Adipocyte (in vitro differentiated cells): Measurements from ENCODE around the gene UQCRQ.

Experiments used
- DNase-seq: peaks from one replicate; pipeline ENCODE4 v3.0.0-alpha.2; 2015; ENCODE audit warnings: low read depth
- H3K27me3 ChIP-seq: replicated peaks from 2 replicates; pipeline ENCODE4 v1.7.0; 2013; ENCODE audit warnings: mild to moderate bottlenecking, low read length, moderate library complexity; ENCODE audit not compliant: control insufficient read depth, insufficient read depth
- H3K36me3 ChIP-seq: 2 replicates; pipeline ENCODE4 v1.7.0; 2013; ENCODE audit warnings: low read length, mild to moderate bottlenecking, moderate library complexity; ENCODE audit not compliant: control insufficient read depth, insufficient read depth, severe bottlenecking
- H3K4me1 ChIP-seq: 2 replicates; pipeline ENCODE4 v1.7.0; 2013; ENCODE audit warnings: mild to moderate bottlenecking, low read length, moderate library complexity; ENCODE audit not compliant: control insufficient read depth, insufficient read depth
- H3K4me3 ChIP-seq: 2 replicates; pipeline ENCODE4 v1.7.0; 2013; ENCODE audit warnings: mild to moderate bottlenecking, low read length, moderate library complexity
- H3K9ac ChIP-seq: 2 replicates; pipeline ENCODE4 v1.7.0; 2013; ENCODE audit warnings: mild to moderate bottlenecking, low read length, moderate library complexity
- H3K9me3 ChIP-seq: 2 replicates; pipeline ENCODE4 v1.7.0; 2013; ENCODE audit warnings: mild to moderate bottlenecking, low read length, moderate library complexity; ENCODE audit not compliant: control insufficient read depth

The UQCRQ gene

DNA sequence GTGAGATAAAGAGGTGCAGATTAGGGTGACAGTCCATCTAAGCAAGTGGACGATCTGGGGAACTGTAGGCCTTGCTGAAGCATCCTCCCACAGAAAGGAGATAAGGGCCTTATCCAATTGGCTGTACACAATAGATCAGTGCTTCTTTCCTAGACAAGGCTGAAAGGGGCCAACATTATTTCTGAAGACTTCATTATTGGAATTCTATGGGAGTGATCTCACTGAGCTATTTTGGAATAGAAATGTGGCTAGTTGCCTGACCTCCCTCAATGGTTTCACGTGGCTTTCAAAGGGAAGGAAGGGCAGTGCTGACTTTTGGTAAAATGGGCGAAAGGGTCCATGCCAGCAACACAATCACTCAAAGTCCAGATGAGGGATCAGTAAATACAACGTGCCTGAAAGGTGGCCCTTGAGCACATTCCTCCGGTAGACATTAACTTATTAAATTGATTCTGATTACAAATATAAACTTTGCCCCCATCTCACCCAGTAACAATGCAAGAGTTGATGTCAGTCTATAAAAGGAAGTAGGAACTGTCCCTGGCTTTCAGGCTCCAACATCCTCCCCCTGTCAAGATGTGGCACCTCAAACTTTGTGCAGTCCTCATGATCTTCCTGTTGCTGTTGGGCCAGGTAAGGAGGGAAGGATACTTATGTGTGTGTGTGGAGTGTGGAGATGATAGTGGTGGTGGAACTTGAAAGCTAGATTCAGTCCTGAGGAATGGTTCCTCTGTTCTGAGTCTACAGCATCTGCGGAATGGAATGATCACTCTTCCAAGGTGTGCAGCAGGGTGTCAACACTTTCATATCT lies 6.9 kb downstream of the UQCRQ start, which contains the start of gene LEAP2:
Gene LEAP2 (plus strand): TSS at position 550 of the 811 bp plus-strand sequence. CDS start 27 bp downstream, at position 577.
- Histone ChIP-seq H3K27me3 (no peaks in the 10 kb centered on the region), H3K4me1 (peaks cover 25% of the 10 kb centered on the region)
- no peak for DNase-seq

DNA sequence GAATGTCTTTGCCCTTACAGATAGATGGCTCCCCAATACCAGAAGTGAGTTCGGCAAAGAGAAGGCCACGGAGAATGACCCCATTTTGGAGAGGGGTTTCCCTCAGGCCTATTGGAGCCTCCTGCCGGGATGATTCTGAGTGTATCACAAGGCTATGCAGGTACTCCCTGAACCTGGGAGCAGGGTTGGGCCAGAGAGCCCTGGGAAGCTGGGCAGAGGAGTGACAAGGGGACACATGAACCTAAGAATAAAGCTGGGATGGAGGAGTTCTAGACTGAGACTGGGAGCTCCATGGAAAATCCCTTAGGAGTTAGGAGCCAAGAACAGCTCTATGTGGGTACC lies 7.5 kb downstream of the UQCRQ start:
- DNase-seq = no peak
- Histone ChIP-seq H3K9me3 (no peaks in the 10 kb centered on the region), H3K27me3 (no peaks in the 10 kb centered on the region), H3K4me1 (peaks cover 25% of the 10 kb centered on the region), H3K4me3 (no peak overlapping the region), H3K9ac (no peak overlapping the region), H3K36me3 (peaks cover 54% of the 10 kb centered on the region)

More for the DNA sequence above, 6.9 kb downstream of the UQCRQ start, which contains the start of gene LEAP2:
- Histone ChIP-seq H3K9ac (no peak within 1 kb of the TSS), H3K4me3 (no peak within 1 kb of the TSS), H3K9me3 (no peaks in the 10 kb centered on the region), H3K36me3 (peaks cover 54% of the 10 kb centered on the region)

DNA sequence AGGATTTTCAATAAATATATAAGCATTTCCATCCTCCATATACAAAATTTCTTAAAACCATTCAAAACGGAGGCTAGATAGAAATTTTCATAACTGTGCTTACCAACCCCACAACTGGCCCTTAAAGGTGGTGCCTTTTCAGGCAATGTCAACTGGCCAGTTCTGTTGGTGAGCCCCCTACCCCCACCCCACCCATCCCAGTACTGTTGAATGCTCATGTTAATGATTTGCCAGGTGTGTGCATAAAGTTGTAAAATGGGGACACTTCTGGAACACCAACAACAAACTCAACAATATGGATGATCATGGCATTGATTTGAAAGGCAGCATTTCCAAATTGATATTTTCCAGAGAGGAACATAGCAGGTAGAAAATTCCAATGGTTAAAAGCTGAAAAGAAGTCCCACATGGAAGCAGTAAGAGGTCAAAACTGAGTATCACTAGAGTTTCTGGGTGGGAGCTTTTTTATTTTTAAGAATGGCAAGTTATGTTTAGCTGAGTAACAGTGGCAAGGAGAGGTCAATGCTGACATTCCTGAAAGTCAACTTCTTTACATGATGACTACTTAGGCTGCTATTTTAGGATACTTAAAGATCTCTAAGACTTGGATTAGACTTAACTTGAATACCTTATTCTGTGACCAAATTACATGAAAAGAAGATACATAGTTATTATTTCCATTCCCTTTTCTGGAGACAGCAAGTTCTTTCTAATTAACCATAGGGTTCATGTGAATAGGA lies 9.7 kb downstream of the UQCRQ start:
- H3K4me3 ChIP-seq = no peak overlapping the region
- peaks cover 64% of the 10 kb centered on the region for H3K36me3 ChIP-seq
- no peaks in the 10 kb centered on the region for H3K27me3 ChIP-seq
- H3K9ac ChIP-seq = no peak overlapping the region
- peak; percentile 53 for DNase-seq
- H3K4me1 ChIP-seq = peaks cover 25% of the 10 kb centered on the region
- H3K9me3 ChIP-seq = no peaks in the 10 kb centered on the region

DNA sequence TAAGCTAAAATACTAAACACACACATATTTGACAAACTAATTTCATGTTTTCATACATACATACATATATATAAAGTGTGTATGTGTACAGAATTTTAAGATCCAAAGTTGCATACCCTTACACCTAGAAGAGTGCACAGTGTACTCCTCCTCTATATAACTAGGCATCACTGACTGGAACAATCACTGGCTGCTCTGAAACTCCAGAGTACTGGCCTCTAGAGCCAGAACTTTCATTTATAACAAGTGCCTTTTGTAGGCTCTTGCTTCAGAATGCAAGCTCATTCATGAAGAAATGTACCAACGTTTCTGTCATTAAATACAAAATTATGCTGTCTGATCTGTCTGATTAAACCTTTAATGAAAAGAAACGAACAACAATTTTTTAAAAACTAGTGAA lies 11.0 kb downstream of the UQCRQ start:
- DNase-seq = no peak
- peaks cover 18% of the 10 kb centered on the region for H3K4me1 ChIP-seq
- no peaks in the 10 kb centered on the region for H3K9me3 ChIP-seq
- H3K4me3 ChIP-seq = no peak overlapping the region
- peaks cover 77% of the 10 kb centered on the region for H3K36me3 ChIP-seq
- no peak overlapping the region for H3K9ac ChIP-seq
- H3K27me3 ChIP-seq = no peaks in the 10 kb centered on the region

DNA sequence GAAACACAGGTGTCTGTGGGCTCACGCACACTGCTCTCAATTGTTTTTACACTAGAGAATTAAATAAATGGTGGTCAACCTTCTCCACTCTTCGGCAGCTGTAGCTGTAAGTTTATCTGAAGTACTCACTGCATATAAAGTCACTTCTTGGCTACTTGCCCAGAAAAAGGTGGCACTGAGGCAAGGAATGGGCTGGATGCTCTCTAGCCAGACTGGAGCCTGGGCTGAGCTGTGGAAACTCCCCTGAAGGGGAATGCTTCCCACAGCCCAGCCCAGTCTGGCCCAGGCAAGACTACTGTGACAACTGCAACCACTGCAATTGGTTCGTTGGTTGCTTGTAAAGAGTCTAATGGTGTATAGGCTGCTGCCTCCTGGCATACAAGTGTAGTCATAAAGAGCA lies 11.5 kb downstream of the UQCRQ start:
- Histone ChIP-seq H3K27me3 (no peaks in the 10 kb centered on the region), H3K9me3 (no peaks in the 10 kb centered on the region), H3K4me1 (peaks cover 16% of the 10 kb centered on the region), H3K4me3 (no peak overlapping the region), H3K9ac (no peak overlapping the region), H3K36me3 (peaks cover 82% of the 10 kb centered on the region)
- peak; percentile 24 for DNase-seq

DNA sequence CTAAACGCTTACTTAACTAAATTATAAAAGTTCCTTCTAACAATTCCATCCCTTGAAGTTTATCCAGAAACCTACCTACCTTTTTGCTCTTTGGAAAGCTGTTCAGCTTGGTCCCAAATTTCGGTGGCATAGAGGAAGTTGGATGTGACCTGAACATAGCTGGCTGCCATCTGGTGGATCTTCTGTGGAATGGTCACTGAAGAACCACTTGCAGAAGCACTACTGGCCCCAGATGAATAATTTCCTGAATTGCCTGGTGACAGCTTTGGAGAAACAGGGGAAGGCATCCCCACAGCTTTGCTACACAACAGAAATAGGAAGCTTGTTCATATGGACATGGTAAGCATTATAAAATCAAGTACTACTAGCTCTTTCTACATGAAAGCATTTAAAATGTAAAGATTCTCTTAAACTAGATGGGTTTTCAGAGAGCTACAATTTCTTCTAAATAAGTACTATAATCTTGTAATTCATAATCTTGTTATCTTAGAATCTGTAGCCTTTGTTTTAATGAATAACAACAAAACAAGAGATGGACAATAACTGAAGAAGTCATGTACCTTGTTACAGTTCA lies 16.9 kb downstream of the UQCRQ start:
- DNase-seq = peak; percentile 84
- Histone ChIP-seq H3K27me3 (no peaks in the 10 kb centered on the region), H3K9ac (no peak overlapping the region), H3K4me3 (no peak overlapping the region), H3K36me3 (peaks cover 96% of the 10 kb centered on the region), H3K4me1 (no peaks in the 10 kb centered on the region), H3K9me3 (no peaks in the 10 kb centered on the region)

DNA sequence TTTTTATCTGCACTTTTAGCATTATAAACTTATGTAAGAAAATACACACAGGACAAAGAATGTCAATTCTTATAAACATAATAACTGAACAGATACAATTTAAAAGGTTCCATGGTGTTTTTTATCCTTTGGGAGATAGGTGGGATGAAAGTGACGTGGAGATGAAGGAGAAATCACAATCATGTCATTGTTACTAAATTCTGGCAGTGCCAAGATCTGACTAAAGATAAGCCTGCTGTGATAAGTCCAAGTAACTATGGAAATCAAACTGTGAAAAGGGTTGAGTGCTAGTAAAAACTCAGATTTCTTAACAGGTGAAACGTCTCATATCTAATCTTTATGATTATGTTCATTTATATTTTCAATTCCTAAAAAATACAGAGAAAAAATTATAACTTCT lies 18.1 kb downstream of the UQCRQ start:
- Histone ChIP-seq H3K4me1 (peaks cover 5% of the 10 kb centered on the region), H3K36me3 (peaks cover 95% of the 10 kb centered on the region)
- no peak for DNase-seq

DNA sequence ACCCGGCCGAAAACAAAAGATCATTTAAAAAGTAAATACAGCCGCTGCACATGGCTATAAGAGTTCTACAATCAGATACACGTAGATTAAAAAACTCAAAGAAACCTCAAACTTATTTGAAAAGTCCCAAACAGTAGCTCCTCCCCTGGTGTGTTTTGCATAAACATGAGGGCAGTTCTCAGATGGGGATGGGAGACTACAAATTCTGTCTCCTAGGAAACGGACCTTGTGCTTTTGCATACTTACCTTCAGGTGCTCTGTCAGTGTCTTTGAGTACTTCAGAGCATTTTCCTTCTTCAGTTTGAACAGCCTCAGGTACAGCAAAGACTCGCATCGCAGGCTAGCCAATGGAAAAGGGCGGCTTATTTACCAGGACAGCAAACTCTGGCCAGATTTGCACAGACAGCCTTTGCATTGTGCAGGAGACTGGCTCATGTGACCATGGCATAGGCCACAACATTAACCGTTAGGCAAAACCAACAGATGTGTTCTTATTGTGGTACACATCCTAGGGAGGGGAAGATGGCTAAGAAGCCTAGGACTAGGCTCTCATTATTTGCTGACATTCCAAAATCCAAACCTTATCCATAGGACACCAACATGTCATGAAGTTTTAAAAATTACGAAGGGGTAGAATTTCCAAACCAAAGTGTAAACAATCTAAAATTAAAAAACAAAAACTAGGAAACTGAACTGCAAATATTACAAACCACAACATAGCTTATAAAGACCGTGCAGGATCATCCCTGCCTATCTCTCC lies 19.8 kb downstream of the UQCRQ start:
- Histone ChIP-seq H3K27me3 (no peaks in the 10 kb centered on the region), H3K36me3 (peaks cover 90% of the 10 kb centered on the region), H3K4me3 (no peak overlapping the region), H3K9me3 (no peaks in the 10 kb centered on the region), H3K4me1 (peaks cover 8% of the 10 kb centered on the region), H3K9ac (no peak overlapping the region)
- no peak for DNase-seq

More for the DNA sequence above, 18.1 kb downstream of the UQCRQ start:
- Histone ChIP-seq H3K27me3 (no peaks in the 10 kb centered on the region), H3K4me3 (no peak overlapping the region), H3K9ac (no peak overlapping the region), H3K9me3 (no peaks in the 10 kb centered on the region)

DNA sequence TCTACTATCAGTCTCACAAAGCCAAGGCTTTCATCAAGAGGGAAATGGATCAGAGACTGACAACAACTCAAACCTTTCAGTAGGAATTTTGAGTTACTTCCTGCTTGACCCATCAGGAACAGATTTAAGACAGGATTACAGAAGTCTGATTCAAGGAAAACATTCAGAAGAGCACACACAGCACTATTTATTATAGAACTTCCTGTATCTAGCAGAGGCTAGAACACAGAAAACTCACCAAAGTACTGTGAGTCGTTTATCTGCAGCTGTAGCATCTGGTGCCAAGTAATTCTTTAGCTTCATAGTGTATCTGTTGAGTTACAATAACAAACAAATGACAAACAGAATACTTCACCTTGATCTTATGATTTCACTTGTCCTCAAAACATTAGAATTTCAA lies 20.8 kb downstream of the UQCRQ start:
- Histone ChIP-seq H3K4me3 (no peak overlapping the region), H3K9ac (no peak overlapping the region), H3K36me3 (peaks cover 90% of the 10 kb centered on the region), H3K4me1 (peaks cover 8% of the 10 kb centered on the region), H3K27me3 (no peaks in the 10 kb centered on the region), H3K9me3 (no peaks in the 10 kb centered on the region)
- no peak for DNase-seq

DNA sequence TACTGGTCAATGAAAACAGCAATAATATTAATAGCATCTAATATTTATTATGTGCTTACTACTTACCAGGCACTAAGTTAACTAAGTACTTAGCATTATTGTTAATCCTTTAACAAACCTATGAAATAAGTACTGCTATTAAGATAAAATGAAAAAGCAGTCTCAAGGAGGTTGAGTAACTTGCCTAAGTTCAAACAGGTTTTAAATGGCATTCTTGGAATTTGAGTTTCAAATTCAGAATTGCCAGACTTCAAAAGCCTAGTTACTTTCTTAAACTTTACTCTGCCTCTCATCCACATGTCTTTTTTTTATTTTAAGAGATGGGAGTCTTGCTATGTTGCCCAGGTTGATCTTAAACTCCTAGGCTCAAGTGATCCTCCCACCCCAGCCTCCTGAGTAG lies 23.1 kb downstream of the UQCRQ start:
- peak; percentile 30 for DNase-seq
- Histone ChIP-seq H3K9me3 (no peaks in the 10 kb centered on the region), H3K4me3 (no peak overlapping the region), H3K27me3 (no peaks in the 10 kb centered on the region), H3K36me3 (peaks cover 90% of the 10 kb centered on the region), H3K4me1 (peaks cover 8% of the 10 kb centered on the region), H3K9ac (no peak overlapping the region)

DNA sequence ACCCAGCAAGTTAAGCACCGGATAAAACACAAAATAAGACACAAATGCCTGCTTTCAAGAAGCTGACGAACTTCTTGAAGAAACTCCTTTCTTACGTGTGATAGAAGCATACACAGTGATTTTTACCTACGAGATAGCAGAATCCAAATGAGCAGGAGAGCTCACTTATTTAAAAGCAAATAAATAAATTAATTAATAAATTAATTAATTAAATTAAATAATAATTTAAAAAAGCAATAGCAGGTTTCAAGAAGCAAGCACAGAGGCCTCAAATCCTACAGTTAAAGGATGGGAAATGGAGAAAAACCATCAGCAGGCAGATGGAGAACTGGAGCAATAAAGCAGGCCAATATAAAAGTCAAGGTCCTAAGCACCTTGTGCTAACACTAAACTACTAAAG lies 24.4 kb downstream of the UQCRQ start:
- H3K9ac ChIP-seq = no peak overlapping the region
- no peaks in the 10 kb centered on the region for H3K27me3 ChIP-seq
- H3K36me3 ChIP-seq = peaks cover 91% of the 10 kb centered on the region
- no peaks in the 10 kb centered on the region for H3K9me3 ChIP-seq
- peaks cover 14% of the 10 kb centered on the region for H3K4me1 ChIP-seq
- DNase-seq = no peak
- no peak overlapping the region for H3K4me3 ChIP-seq
